GM18502 (cell line): Measurements from ENCODE around the gene ST6GAL1.

Experiments
- ATAC-seq: cut with Tn5 transposase; IDR thresholded peaks from one replicate; pipeline ENCODE4 v1.9.1; 2021; ENCODE audit warnings: mild to moderate bottlenecking; ENCODE audit not compliant: unreplicated experiment, poor library complexity

The ST6GAL1 gene

DNA sequence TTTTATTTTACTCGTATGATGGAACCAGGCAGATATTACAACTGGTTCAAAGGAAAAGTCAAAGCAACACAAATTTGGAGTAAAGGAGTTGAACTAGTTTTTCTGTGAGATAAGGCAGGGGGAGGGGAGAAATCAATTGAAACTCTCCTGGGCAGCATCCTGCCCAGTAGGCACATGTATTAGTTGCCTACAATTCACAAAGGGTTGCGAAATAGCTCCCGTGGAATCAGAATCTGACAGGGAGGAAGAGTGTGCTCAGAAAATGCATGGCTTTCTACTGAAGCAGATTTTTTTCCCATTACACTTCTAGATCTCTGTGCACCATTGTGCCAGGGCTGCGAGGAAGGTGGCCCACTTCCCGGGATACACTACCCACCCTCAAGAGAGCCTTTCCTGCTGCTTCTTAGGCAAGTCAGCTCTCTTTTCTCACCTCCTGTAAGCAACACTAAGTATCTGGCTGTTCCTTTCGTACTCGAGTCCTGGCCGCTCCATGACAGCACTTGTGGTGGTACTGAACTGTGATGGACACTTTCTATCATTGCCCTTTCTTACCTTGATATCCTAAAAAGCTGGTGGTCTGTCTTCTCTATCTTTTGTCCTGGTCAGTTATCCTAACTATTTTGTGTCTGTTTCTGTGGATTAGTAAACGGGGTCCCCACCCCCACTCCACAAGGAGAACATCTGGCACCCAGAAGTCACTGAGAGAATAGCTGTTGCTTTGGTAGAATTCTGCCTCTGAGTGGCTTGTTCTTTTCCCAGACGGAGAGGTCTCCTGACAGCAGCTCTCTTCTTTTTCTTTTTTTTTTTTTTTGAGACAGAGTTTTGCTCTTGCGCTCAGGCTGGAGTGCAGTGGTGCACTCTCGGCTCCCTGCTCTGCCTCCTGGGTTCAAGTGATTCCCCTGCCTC is 134.1 kb downstream of the ST6GAL1 start:
- ATAC-seq, result no peak

- no peak for ATAC-seq
These were observed 136.1 kb downstream of the ST6GAL1 start for GRCh38 chr3:187066228-187066995.

DNA sequence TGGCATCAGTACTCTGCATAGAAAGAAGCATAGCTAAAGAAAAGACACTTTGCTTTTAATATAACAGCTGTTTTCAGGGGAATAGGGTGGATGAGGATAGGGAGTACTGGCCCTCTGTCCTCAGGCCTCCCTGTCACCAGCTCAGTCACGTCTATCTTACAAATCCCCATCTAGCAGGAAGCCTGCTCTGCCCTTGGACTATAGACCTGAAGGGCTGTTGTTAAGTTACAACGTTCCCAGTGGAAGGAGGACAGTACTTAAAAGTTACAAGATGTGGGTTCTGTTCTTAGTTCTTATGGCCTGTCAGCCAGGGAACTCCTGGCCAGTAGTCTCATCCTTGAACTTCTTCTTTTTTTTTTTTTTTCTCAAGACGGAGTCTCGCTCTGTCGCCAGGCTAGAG is 138.5 kb downstream of the ST6GAL1 start:
- no peak for ATAC-seq

DNA sequence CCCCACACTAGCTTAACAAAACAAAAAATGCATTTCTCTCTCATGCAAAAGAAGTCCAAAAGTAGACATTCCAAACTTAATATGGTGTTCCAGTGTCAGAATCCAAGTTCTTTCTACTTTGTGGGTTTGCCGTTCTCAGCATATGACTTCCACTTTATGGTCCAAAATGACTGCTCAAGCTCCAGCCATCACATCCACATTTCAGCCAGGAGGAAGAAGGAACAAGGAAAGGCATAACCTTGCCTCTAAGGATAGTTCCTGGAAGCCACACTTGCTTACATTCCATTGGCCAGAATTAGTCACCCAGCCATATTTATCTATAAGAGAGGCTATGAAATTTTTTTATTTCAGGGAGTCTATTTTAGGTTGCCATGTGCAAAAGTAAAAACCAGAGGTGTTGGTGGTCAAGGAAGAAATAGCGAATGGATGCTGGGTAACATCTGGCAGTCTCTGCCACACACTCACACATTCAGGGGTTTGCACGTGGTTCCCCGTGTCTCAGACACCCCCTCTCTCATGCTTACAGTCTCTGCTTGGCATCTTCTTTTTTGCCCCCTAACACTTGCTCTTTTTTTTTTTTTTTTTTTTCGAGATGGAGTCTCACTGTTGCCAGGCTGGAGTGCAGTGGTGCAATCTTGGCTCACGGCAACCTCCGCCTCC is 139.7 kb downstream of the ST6GAL1 start:
- ATAC-seq, result no peak

DNA sequence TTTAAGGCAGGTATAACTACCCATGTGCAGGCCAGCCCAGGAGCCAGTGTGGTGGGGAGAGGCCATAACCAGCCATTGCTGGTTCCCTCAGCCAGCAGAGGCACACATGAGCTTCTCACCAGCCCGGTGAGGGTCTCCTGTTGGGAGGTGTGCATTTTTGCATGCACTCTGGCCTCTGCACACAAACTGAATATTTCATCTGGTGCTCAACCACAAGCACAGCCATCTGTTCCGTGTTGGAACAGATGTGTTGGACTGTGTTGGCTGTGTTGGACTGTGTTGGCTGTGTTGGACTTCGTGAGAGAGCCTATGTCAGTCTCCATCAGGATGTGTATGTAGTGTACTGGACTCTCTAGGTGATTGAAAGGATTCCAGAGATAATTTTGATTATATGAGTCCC is 141.8 kb downstream of the ST6GAL1 start:
- ATAC-seq, result no peak

DNA sequence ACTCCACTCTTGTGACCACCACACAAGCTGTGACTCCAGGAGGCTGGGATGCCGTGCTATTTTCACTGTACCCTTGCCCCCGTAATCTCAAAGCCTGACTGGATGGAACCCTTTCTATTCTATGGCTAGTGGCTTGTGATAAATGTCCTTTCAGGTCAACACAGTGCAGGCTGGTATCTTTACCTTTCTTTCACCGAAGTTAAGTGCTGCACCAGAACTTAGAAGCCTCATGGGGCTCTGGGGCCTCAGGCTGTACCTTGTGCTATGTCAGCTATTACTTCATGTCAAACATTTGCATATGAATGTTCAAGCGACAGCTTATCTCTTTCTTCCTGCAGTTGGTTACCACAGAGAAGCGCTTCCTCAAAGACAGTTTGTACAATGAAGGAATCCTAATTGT is 142.2 kb downstream of the ST6GAL1 start:
- ATAC-seq, result no peak

- no peak for ATAC-seq
These were observed 143.3 kb downstream of the ST6GAL1 start for GRCh38 chr3:187073581-187074098.

GRCh38 chr3:187074846-187075245 is 144.5 kb downstream of the ST6GAL1 start:
- ATAC-seq, result no peak

DNA sequence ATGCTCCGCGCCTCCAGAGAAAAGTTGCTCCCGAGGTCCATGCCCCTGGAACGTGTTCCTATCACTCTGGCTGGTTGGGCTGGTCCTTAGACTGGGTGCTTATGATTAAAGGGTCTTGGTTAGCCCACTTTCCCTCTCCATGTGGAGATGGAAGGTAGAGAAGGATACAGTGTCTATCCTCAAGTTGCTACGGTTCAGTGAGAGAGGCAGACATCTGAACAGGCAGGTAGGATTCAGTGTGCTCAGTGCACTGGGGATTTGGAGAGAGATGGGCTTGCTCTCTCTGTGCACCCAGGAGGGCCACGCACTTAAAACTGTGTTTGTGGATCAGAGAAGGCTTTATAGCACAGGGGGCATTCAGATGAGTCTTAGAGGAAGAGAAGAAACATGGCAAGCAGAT is 146.0 kb downstream of the ST6GAL1 start:
- ATAC-seq, result no peak

GRCh38 chr3:187077085-187077484 is 146.8 kb downstream of the ST6GAL1 start:
- ATAC-seq, result no peak

- ATAC-seq, result no peak
These were observed 147.2 kb downstream of the ST6GAL1 start for GRCh38 chr3:187077537-187077936.

DNA sequence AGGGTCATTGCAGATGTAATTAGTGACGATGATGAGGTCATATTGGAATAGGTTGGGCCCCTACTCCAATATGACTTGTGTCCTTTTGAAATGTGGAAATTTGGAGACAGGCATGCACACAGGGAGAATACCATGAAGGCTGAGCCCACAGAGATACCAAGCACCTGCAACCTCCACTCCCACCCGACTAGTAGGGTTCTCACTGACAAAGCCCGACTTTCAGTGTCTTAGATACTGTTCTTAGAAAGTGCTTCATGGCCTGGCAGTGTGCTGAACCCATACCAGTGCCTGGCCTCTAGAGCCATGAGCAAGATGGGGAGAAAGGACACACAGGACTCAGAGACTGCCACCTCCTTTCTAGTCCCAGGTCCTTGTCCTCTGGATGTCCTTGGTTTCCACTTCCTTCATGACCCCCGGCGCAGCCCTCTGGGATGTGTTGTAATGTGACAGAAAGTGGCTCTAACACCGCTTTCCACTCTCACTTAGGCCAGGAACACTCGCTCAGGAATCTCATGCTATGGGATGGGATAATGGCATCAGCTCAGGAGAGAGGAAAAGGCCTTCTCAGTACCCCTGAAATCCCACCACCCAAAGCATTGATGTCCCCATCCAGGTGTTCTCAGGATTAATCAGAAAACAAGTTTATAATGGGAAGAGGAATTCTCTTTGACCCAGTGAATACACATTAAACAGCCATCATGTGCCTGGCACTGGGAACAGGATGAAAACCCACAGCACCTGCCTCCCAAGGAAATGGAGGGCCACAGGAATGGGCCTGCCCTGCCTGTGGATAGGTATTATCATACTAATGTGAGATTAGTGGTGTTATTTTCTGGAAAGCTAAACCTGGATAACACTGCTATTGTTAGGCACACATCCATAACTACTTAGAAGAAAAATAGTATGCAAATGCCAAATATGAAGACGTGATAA is 149.0 kb downstream of the ST6GAL1 start:
- peak; percentile 44 for ATAC-seq

- no peak for ATAC-seq
These were observed 150.6 kb downstream of the ST6GAL1 start for GRCh38 chr3:187080799-187081450.

DNA sequence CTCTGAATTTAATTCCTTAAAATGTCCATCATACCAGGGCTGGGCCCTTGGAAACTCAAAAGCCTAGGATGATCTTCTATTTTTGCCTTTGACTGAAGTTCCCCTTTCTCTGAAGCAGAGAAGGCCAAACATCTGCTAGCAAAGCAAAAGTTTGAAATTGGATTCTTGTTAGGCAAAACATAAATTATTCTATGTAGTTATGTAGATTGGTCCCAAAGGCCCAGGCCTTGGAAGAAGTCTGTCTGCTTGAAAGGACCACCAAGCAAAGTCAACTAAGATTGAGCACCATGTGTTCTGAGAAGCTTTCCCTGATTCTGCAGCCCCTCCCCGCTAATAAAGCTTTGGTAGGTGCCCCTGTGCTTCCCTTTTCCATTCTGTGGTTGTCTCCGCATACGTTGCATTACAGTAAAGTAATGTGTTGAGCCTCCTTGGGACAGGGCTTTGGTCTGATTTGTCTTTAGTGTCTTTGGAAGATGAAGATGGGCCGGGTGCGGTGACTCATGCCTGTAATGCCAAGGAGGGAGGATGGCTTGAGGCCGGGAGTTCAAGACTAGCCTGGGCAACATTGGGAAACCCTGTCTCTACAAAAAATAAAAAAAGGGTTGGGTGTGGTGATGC is 152.5 kb downstream of the ST6GAL1 start:
- ATAC-seq, result no peak

DNA sequence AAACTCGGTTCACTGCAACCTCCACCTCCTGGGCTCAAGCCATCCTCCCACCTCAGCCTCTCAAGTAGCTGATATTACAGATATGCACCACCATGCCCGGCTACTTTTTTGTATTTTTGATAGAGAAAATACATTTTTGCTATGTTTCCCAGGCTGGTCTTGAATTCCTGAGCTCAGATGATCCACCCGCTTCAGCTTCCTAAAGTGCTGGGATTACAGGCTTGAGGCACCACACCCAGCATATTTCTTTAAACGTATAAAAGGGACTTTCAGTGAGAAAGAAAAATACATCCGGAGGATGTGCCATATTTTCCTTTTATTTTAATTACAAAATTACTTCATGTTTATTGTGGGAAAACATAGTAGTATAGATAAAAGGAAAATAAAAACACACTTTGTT is 153.8 kb downstream of the ST6GAL1 start:
- ATAC-seq, result no peak

DNA sequence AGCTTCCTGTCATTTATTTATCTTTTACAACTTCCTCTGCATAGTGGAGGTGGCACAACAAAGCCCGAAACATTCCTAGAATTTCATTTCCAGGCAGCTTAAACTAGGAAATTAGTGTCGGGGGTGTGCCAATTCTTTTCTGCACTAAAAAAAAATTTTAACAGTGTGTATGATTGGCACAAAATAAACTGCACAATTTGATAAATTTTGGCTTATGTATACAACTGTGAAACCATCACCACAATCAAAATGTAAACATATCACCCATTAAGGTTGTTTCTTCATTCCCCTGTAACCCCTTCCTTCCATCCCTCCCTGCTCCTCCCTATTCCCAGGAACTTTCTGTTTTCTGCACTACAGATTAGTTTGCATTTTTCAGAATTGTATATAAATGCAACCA is 154.3 kb downstream of the ST6GAL1 start:
- no peak for ATAC-seq

DNA sequence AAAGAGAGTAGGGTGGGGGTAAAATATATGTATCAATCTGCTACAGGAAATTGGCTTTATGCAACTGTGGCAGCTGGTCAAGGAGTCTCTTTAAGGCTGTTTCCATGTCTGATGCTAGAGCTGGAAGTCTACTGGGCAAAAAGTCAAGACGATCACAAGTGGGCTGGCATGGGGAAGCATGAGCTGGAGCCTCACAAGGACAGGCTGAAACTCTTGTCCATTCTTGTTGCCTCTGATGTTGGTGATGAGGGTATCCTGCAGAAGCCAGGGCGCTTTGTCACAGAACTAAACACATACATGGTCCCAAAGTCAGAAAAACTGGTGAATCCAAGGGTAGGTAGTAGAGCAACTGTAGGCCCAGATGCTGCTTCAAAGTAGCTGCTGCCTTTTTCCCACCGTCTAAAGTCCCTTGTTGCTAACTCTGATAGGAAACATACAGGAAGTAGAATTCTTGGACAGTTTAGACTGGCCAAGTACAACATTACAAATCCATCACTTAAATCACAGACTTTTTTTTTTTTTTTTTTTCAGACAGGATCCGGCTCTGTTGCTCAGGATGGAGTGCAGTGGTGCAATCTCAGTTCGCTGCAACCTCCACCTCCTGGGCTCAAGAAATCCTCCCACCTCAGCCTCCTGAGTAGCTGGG is 154.8 kb downstream of the ST6GAL1 start:
- ATAC-seq, result no peak

GRCh38 chr3:187085933-187086332 is 155.6 kb downstream of the ST6GAL1 start:
- no peak for ATAC-seq
